Measurements from ENCODE around the gene DDX55. TPM values are rescaled to one million over a fixed set of nuclear protein-coding genes. Genes with fewer than 3 reads are reported as not detected.

Gene DDX55
- total and polyA plus RNA-seq, 2 experiments from 2014 or later, result 39.8 to 53.3 TPM

- no peaks in the 10 kb centered on the region for H3K9me3 Mint-ChIP-seq
- Histone ChIP-seq H3K9me2 (ENCODE audit: insufficient read depth) (no peaks in the 10 kb centered on the region), H4K20me1 (replicated peaks; ENCODE audit: insufficient read depth) (no peaks in the 10 kb centered on the region; the same call in 1 of the 2 replicates), H3K27me3 (ENCODE audit: insufficient read depth) (no peaks in the 10 kb centered on the region), H2AFZ (no peak overlapping the region), H3K4me3 (no peak overlapping the region), H3K4me2 (no peak overlapping the region), H3K4me1 (ENCODE audit: insufficient read depth) (no peaks in the 10 kb centered on the region), H3F3A (replicated peaks; ENCODE audit: low read depth) (peaks cover 7% of the 10 kb centered on the region; the same call in 1 of the 2 replicates), H3K27ac (ENCODE audit: low read depth) (no peak overlapping the region), H3K36me3 (ENCODE audit: insufficient read depth) (peaks cover 12% of the 10 kb centered on the region), H3K79me2 (replicated peaks; ENCODE audit: insufficient read depth) (no peaks in the 10 kb centered on the region)
- TF ChIP-seq REST (IDR thresholded peaks at IDR 0.05; ENCODE audit: unreplicated experiment) (no peak), CREB1 (CRISPR knock-in tag; IDR thresholded peaks at IDR 0.05; ENCODE audit: low read depth) (no peak), STAT1 (IDR thresholded peaks at IDR 0.05; ENCODE audit: unreplicated experiment) (no peak)
- H3K4me1 Mint-ChIP-seq, result no peaks in the 10 kb centered on the region
- peaks cover 50% of the 10 kb centered on the region for H3K36me3 Mint-ChIP-seq (ENCODE audit: low read depth)
- ATAC-seq (no peak), DNase-seq (ENCODE audit: low spot score) (no peak)
- no peak overlapping the region for H3K4me3 Mint-ChIP-seq
- no peak overlapping the region for H3K27ac Mint-ChIP-seq
- peaks cover 3% of the 10 kb centered on the region for H3K27me3 Mint-ChIP-seq (ENCODE audit: insufficient read depth, low read depth, poor library complexity)
These were observed 54.5 kb downstream of the DDX55 start for GRCh38 chr12:123656392-123656791.

- ATAC-seq (peak; percentile 66), DNase-seq (ENCODE audit: low spot score) (peak; percentile 53)
- Histone ChIP-seq H3K4me1 (ENCODE audit: insufficient read depth) (no peaks in the 10 kb centered on the region), H3K79me2 (replicated peaks; ENCODE audit: insufficient read depth) (no peaks in the 10 kb centered on the region), H4K20me1 (replicated peaks; ENCODE audit: insufficient read depth) (no peaks in the 10 kb centered on the region; the same call in 1 of the 2 replicates), H3K27ac (ENCODE audit: low read depth) (no peak overlapping the region), H3K9me2 (ENCODE audit: insufficient read depth) (no peaks in the 10 kb centered on the region), H3F3A (replicated peaks; ENCODE audit: low read depth) (peaks cover 4% of the 10 kb centered on the region; the same call in 1 of the 2 replicates), H3K4me3 (no peak overlapping the region), H3K27me3 (ENCODE audit: insufficient read depth) (no peaks in the 10 kb centered on the region), H2AFZ (no peak overlapping the region), H3K36me3 (ENCODE audit: insufficient read depth) (peaks cover 8% of the 10 kb centered on the region), H3K4me2 (no peak overlapping the region)
- TF ChIP-seq CTCF (conservative IDR thresholded peaks at IDR 0.05; ENCODE audit: low read depth in 2 of 2) (peak in 1 of 2 experiments; percentile 43; a peak in 3 of 4 replicates), CREB1 (CRISPR knock-in tag; IDR thresholded peaks at IDR 0.05; ENCODE audit: low read depth) (no peak)
- Mint-ChIP-seq H3K36me3 (ENCODE audit: low read depth) (peaks cover 43% of the 10 kb centered on the region), H3K27me3 (ENCODE audit: insufficient read depth, low read depth, poor library complexity) (peaks cover 3% of the 10 kb centered on the region), H3K4me1 (no peaks in the 10 kb centered on the region), H3K27ac (no peak overlapping the region), H3K4me3 (no peak overlapping the region), H3K9me3 (no peaks in the 10 kb centered on the region)
These were observed 55.3 kb downstream of the DDX55 start for GRCh38 chr12:123657211-123657610.

Data from GM23338 (cell line).